GM18511 (cell line): ENCODE data around the gene SPEG.

Experiments
- ATAC-seq: cut with Tn5 transposase; IDR thresholded peaks from one replicate; pipeline ENCODE4 v1.9.1; 2021; ENCODE audit warnings: mild to moderate bottlenecking, moderate library complexity; ENCODE audit not compliant: unreplicated experiment

SPEG gene

DNA sequence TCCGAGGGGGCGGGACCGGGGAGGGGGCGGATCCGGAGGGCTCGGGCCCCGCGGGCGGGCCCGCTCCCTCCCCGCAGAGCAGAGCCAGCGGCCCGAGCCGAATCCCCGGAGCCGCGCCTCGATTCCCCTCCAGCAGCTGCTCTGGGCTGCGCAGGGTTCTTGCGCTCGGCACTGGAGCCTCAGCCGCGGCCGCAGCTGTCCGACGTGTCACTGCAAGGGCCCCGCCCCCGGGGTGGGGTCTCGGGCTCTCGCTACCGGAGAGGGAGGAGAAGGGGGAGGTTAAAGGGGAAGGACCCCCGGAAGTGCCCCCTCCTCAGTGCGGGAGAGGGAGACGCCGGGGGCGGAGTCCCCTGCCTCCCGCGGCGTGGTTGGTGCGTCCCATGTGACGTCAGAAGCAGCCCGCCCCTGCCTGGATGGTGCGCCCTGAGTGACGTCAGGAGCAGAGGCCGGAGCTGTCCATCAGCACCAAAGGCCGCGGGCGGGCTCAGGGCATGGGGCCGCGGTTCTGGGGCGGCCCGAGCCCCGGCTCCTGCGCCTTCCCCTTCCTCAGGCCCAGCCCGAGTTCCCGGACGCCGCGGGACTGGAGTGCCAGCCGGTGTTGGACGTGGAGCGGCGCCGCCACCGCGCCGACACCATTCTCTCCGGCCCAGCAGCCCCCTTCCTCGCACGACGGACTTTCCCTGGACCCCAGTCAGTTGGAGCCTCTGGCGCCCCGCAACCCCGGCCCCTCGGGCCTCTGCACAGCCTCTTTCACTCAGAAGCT lies 109.1 kb downstream of the SPEG start, which contains the start of the genes CHPF and TMEM198:
CHPF (minus strand) TSS at position 214 of the 763 bp plus-strand sequence. CDS start 271 bp downstream, outside the sequence.
TMEM198 (plus strand) TSS at position 433 of the 763 bp plus-strand sequence. CDS start 700 bp downstream, outside the sequence.
- peak; percentile 80 for ATAC-seq

DNA sequence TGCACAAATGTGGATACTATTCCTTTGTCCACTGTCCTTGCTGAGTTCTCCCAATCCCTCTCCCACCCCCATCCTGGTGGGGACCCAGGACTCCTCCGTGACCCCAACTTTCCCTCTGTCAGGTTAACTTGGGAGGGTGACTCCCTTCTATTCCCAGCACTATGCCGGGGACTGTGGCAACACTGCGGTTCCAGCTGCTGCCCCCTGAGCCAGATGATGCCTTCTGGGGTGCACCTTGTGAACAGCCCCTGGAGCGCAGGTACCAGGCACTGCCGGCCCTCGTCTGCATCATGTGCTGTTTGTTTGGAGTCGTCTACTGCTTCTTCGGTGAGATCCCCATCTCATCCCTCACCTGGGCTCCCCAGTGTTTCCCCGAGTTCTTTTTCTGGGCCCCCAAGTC lies 109.9 kb downstream of the SPEG start:
- no peak for ATAC-seq

DNA sequence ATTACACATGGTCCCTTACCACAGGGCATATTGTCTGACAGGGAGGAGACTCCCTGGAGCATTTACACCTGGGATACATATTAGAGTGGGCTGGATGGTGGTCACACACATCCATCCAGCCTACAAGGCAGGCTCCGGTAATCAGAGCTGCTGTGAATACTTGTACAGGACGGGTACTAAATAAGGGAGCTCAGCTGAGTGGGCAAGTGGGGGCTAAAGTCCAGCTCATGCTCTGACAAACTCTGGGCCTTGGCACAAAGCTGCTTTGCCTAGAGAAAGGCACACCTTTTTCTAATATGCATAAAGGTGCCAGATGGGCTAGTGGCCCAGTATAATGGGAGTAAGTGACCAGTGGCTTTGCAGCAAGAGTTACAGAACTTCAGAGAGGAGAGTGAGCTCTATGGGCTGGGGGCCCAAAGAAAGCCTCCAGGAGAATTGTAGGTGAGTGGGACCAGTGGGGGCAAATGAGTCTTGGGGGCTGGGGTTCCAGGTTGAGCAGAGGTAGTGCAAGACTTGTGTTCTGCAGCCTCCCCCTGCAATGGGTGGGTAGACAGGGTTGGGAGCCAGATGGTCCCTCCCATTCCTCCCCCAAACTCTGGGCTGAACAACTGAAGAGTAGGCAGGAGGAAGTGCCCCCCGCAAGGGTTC lies 110.8 kb downstream of the SPEG start:
- no peak for ATAC-seq

GRCh38 chr2:219545943-219546352 lies 111.3 kb downstream of the SPEG start:
- ATAC-seq, result no peak

DNA sequence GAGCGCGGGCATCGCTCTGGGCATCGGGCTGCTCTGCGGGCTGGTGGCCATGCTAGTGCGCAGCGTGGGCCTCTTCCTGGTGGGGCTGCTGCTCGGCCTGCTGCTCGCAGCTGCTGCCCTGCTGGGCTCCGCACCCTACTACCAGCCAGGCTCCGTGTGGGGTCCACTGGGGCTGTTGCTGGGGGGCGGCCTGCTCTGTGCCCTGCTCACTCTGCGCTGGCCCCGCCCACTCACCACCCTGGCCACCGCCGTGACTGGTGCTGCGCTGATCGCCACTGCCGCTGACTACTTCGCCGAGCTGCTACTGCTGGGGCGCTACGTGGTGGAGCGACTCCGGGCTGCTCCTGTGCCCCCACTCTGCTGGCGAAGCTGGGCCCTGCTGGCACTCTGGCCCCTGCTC lies 113.0 kb downstream of the SPEG start:
- no peak for ATAC-seq
